Gastroesophageal sphincter (tissue), 3 donors: ENCODE measurements around the gene C17orf50.

Experiments used
- CTCF ChIP-seq, 4 experiments: fragments of 200-600 bp in 2 of 4; fragments of 450-650 bp in 2 of 4; sonication (generic) in 1 of 4; IDR thresholded peaks; one replicate each; pipeline ENCODE4 v1.5.1; 2017 to 2019; ENCODE audit warnings: antibody characterized with exemption in 4 of 4, mild to moderate bottlenecking in 2 of 4, moderate library complexity in 2 of 4
- POLR2A ChIP-seq, 2 donors: fragments of 450-650 bp; IDR thresholded peaks; one replicate each; pipeline ENCODE4 v1.6.1; 2017; ENCODE audit warnings: antibody characterized with exemption in 2 of 2, mild to moderate bottlenecking in 2 of 2, moderate library complexity in 1 of 2

GRCh38 chr17:35736236-35736635 lies 24.5 kb upstream of the C17orf50 start:
- no peak for TF ChIP-seq CTCF (IDR thresholded peaks at IDR 0.05)
- TF ChIP-seq POLR2A (IDR thresholded peaks at IDR 0.05), result no peak
